Left renal pelvis (tissue), 4 donors: ENCODE results near the gene FOLR2. TPM values are rescaled to one million over a fixed set of nuclear protein-coding genes. Genes with fewer than 3 reads are reported as not detected.

Source experiments
- DNase-seq, 4 donors: peaks; one replicate each; pipeline ENCODE4 v3.0.0-alpha.2; 2013; ENCODE audit warnings: low read depth in 4 of 4, low spot score in 3 of 4
- polyA plus RNA-seq, 4 donors: library from polyadenylated mRNA; unstranded; fragments of 120-200 nt; gene quantifications; one replicate each; pipeline ENCODE4 v1.2.1, GENCODE V29; 2013; ENCODE audit not compliant: insufficient read length in 4 of 4

The FOLR2 gene
- polyA plus RNA-seq, 4 donors = 10.4 to 44.4 (median 12.1) TPM

DNA sequence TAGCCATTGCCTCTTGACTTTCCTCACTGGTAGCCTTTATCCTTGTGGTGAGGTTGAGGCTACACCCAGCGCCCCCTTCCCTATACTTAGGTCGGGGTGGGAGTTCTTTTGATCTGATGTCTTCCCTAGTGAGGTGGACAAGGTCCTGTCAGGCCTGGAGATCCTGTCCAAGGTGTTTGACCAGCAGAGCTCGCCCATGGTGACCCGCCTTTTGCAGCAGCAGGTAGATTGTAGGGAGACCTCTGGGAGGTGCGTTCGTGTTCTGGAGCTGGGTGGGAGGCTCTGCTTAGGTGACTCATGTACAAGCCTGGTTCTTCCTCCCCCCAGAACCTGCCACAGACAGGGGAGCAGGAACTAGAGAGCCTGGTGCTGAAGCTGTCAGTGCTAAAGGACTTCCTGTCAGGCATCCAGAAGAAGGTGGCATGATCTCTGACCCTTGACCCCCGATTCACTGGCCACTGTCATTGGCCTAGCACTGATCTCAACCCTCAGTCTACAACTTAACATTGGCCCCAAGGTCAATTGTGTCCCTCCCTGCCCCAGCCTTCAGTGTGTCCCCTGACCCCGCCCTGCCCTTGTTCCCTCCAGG is 12.8 kb downstream of the FOLR2 start:
- DNase-seq = no peak

GRCh38 chr11:72229925-72230763 is 13.6 kb downstream of the FOLR2 start:
- DNase-seq = no peak

DNA sequence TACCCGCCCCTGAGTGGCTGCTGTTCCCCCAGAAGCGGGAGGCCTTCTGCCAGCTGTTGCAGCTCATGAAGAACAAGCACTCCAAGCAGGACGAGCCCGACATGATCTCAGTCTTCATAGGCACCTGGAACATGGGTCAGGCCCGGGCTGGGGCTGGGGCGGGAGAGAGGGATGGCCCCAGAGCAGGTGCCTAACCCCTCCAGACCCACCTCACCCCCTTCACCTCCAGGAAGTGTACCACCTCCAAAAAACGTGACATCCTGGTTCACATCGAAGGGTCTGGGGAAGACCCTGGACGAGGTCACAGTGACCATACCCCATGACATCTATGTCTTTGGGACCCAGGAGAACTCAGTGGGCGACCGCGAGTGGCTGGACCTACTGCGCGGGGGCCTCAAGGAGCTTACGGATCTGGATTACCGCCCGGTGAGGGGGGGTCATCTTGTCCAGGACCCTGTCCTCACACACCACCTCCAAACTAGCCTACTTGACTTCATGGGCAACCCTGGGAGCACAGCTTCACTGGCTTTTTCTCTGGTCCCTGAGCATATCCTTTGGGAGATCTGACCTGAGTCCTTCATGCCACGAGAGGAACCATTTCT is 14.3 kb downstream of the FOLR2 start:
- no peak for DNase-seq

DNA sequence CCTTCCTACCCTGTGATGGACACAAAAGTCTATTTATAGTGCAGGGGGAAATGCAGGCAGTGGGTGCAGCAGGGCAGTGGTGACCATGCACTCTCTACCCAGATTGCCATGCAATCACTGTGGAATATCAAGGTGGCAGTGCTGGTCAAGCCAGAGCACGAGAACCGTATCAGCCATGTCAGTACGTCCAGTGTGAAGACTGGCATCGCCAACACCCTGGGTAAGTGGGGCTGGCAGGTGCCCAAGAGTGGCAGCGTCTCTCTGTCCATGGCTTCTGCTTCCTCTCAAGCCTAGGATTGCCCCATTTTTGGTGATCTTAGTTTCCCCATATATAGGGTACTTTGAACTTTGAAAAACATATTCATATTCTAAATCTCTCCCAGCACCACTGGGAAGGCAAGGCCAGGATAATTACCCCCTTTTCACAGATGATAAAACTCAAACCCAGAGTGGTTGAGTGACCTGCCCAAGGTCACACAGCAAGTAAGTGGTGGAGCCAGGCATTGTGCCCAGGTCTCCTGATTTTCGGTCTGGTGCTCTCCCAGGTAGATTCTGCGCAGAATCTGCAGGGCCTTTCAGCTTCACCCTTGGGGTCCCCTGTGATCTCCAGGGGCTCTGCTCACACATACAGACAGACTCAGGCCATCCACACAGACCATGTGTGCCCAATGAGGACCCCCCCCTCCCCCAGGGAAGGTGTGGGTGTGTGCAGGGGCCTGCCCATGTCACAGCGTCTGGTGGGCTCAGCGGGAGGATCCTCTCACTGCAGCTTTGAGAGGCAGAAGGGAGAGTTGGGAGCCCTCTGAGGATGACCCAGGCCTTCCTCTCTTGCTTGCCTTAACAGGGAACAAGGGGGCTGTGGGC is 15.0 kb downstream of the FOLR2 start:
- DNase-seq = no peak

DNA sequence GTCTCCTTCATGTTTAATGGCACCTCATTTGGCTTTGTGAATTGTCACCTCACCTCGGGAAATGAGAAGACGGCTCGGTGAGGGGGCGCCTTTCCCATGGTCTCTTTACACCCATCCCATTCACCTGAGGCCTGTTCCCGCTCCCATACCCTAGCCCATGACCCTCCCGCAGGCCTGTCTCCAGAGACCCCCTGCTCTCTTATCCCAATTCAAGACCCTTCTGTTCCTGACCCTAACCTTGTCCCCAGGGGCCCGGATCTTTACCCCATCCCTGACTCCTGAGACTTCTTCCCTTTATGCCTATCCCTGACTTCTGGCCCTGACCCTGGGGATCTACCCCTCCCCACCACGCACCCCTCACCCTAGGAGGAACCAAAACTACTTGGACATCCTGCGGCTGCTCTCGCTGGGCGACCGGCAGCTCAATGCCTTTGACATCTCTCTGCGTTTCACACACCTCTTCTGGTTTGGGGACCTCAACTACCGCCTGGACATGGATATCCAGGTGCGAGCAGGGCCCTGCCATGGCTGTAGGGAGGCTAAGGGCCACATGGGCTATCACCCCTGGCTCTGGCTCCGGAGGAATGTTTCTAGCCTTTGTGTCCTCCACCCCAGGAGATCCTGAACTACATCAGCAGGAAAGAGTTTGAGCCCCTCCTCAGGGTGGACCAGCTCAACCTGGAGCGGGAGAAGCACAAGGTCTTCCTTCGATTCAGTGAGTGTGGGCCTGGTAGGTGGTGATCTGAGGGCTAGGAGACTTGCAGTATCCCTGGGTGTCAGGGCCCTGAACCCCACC is 15.9 kb downstream of the FOLR2 start:
- no peak for DNase-seq

- no peak for DNase-seq
Measured at GRCh38 chr11:72233056-72233772, 16.6 kb downstream of the FOLR2 start.

GRCh38 chr11:72233773-72234513 is 17.3 kb downstream of the FOLR2 start:
- DNase-seq = no peak

DNA sequence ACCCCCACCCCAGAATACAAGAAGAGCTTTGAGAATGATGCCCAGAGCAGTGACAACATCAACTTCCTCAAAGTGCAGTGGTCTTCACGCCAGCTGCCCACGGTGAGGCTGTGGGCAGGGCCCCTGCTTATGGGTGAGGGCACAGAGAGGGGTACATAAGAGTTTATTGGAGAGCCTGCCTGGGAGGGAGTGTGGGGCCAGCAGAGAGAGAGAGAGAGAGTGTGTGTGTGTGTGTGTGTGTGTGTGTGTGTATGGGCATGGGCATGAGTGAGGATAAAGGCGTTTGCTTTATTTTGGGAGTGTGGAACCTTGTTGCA is 17.9 kb downstream of the FOLR2 start:
- DNase-seq = no peak

GRCh38 chr11:72234920-72235319 is 18.3 kb downstream of the FOLR2 start:
- no peak for DNase-seq

DNA sequence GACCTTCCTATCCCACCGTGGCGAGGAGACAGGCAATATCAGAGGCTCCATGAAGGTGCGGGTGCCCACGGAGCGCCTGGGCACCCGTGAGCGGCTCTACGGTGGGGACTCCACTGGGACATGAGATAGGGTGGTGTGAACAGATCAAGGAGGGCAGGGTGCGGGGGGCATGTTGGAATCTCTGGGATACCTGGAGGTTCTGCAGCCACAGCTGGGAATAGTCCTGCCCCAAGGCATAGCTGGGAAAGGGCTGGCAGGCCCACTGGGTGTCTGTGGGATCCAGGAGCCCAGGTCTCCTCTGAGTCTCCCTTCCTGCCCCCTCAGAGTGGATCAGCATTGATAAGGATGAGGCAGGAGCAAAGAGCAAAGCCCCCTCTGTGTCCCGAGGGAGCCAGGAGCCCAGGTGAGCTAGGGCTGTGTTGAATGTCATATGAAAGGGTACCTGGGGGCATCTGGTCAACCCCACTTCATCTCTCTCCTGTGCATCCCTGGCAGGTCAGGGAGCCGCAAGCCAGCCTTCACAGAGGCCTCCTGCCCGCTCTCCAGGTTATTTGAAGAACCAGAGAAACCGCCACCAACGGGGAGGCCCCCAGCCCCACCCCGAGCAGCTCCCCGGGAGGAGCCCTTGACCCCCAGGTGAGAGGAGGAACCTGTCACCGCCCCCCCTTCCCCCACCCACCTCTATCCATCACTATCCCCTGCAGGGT is 18.9 kb downstream of the FOLR2 start:
- DNase-seq = no peak

GRCh38 chr11:72236083-72236697 is 19.6 kb downstream of the FOLR2 start:
- DNase-seq = no peak

DNA sequence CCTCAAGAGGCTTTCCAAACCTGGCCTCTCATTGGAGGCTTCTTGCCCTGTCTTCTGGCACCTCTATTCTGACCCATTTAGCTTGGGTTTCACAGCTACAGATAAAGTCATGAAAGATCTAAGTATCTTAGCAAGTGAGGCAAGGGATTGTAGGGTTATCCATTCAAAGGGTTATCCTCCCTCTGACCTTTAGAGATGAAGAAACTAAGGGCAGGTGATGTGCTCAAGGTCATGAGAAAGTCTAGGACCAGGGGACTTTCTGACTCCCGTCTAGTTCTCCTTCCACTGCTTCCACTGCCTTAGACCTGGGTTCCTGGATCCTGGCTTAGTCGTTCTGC is 20.1 kb downstream of the FOLR2 start:
- no peak for DNase-seq

- DNase-seq = no peak
Measured at GRCh38 chr11:72237112-72237931, 20.7 kb downstream of the FOLR2 start.

GRCh38 chr11:72238040-72238450 is 21.5 kb downstream of the FOLR2 start:
- no peak for DNase-seq

DNA sequence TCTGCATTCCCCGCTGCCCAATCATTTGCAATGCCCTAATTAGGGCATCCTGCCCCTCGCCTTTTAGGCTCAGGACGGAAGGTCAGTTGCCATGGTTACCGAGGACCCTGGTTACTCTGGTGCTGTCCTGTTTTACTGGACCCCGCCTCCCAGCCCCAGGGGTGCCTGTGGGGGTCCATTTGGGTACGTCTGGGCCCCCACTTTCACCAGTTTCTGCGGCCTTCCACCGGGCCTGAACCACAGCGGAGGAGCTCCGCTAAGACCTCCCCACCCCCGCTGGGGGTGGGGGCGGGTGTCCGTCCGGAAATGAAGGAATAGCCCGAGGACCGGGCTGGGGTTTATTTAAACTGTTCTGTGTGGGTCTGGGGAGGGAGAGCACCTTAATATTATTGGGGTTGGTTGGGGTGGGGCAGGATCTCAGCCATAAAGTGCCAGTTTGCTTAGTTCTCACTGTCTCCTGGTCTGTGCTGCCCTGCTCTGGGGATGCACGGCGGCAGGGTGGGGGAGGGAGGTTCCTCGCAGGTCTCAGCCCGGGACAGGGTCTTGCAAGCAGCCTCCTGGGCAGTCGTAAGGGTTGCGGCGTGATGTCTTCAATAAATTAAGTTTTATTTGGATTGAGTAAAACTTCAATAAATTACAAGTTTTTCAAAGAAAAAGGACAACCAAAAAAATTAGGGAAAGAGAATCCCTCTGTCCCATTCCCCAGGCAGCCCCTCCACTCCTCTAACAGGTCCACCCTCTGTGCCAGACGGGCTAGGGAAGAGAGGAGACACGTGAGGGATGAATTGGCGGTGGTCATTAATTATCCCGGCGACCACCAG is 22.1 kb downstream of the FOLR2 start:
- DNase-seq = no peak

DNA sequence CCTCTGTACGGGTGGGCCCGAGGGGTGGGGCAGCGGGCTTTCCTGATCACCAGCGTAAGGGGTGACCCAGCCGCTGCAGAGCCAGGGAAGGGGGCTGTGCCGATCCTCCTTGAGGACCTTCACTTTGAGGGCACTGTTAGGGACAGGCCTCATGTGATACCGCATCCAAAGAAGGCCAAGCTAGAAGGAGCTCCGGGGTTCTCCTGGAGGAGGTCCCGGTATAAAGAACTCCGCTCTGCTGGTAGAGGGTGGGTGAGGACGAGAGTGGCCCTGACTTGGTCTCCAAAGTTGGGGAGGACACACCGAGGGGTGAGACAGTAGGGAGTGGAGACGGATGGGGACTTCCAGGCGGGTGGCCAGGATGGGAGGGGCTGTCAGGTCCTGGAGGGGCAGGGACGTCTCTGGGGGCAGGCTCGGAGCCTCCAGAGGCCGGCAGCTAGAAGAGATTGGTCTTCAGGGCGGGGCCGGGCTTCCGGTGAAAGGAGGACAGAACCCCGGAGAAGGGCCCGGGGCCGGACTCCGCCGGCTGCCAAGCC is 22.8 kb downstream of the FOLR2 start:
- no peak for DNase-seq
